ENCODE data around the gene NECAB2.
A peak's percentile ranks its signal among the peaks of the same experiment; 100 is the strongest.
"Not testable (repeated sequence)": the region's sequence is repeated elsewhere in the genome, so short reads cannot be mapped to it uniquely, and the experiment has no call there.

NECAB2 gene

DNA sequence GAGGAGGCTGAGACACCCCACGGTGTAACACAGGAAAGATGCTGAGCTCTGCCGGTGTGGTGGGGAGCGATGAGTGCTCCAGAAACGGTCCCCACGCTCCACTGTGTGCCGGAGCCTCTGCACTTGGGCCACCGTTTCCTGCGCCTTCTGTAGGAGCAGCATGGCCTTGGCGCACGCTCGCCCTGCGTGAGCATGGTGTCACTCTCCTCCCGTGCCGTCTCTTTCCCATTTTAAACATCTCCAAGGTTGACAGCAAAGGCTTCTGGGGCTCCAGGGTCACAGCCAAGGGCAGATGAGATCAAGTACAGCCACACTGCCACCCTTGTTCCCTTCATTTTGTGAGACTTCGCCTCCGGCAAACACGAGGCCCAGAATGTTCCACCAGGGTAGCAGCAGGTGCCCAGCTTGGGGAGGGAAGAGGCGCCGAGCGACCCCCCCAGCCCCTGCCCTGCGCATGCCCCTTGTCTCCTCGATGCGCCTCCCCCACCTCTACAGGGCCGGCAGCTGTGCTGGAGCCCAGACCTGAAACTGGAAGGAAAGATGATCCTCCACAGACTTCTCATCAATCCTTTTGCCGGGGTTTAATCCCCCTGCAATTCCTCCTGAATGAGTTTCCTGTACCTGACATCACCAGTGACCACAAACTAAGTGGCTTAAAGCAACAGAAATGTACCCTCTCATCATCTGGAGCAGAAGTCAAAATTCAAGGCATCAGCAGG lies 34.9 kb upstream of the NECAB2 start:
- Mint-ChIP-seq H3K36me3 (peaks cover 13 to 21% of the 10 kb centered on the region in 2 donors), H3K27ac (no peak overlapping the region), H3K4me3 (no peak overlapping the region), H3K27me3 (no peaks in the 10 kb centered on the region), H3K9me3 (no peaks in the 10 kb centered on the region), H3K4me1 (no peaks in the 10 kb centered on the region)
- ATAC-seq (replicated peaks) (no peak), DNase-seq (no peak)

DNA sequence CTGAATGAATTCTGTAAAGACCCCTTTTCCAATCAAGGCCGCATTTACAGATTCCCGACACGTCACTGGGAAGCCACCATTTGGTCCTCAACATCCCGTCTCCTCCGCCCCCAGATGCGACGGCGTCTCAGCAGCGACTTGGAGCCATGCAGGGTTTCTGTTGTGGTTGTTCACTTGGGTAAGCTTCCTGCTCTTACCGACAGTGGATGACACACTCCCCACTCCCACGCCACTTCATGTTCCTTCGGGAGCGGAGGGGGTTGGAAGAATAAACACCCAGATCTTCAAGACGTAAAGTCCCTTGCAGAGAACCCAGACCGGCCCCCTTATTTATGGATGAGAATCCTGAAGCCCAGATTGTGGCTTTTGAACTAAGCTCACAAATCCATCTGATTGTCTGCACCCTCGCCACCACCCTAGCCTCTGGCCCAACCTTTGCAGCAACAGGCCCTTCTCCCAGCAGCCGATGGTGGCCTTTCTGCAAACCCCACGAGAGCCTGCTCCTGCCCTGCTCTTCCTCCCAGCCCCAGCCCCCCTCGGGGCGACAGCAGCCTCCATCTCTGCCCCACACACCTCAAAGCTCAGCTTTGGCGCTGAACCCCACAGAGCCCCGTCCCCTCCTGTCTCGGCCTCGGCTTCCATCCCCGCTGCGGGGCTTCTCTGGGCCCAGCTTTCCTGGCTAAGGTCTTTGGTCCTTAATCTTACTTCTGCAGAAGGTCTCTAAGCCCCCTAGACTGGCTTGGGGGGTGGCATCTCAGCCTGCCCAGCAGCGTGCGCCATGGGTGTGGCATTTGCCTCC lies 34.0 kb upstream of the NECAB2 start:
- Mint-ChIP-seq H3K4me1 (no peaks in the 10 kb centered on the region), H3K27me3 (no peaks in the 10 kb centered on the region), H3K4me3 (no peak overlapping the region), H3K36me3 (peaks cover 13 to 21% of the 10 kb centered on the region in 2 donors), H3K27ac (no peak overlapping the region), H3K9me3 (no peaks in the 10 kb centered on the region)
- DNase-seq (no peak), ATAC-seq (replicated peaks) (no peak)

DNA sequence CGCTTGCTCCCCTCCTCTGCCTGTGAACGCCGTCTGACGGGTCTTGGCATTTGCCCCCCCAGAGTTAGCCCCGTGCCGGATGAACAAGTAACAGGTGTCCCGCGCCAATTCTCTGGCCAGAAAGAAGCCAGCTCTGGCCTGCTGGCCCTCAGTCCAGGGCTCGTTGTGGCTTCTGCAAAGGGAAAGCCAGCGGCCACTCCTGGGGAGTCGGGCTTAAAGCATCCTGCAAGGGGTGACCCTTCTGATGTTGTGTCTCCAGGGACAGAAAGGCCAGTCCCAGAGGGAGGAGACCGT lies 33.4 kb upstream of the NECAB2 start:
- ATAC-seq (replicated peaks) (no peak), DNase-seq (no peak)
- no peaks in the 10 kb centered on the region for H3K9me3 Mint-ChIP-seq
- no peak overlapping the region for H3K4me3 Mint-ChIP-seq
- peaks cover 16 to 26% of the 10 kb centered on the region in 2 donors for H3K36me3 Mint-ChIP-seq
- peaks cover 0 to 4% of the 10 kb centered on the region in 2 donors for H3K27me3 Mint-ChIP-seq
- H3K27ac Mint-ChIP-seq: no peak overlapping the region
- H3K4me1 Mint-ChIP-seq: peaks cover 5% of the 10 kb centered on the region in 2 donors

DNA sequence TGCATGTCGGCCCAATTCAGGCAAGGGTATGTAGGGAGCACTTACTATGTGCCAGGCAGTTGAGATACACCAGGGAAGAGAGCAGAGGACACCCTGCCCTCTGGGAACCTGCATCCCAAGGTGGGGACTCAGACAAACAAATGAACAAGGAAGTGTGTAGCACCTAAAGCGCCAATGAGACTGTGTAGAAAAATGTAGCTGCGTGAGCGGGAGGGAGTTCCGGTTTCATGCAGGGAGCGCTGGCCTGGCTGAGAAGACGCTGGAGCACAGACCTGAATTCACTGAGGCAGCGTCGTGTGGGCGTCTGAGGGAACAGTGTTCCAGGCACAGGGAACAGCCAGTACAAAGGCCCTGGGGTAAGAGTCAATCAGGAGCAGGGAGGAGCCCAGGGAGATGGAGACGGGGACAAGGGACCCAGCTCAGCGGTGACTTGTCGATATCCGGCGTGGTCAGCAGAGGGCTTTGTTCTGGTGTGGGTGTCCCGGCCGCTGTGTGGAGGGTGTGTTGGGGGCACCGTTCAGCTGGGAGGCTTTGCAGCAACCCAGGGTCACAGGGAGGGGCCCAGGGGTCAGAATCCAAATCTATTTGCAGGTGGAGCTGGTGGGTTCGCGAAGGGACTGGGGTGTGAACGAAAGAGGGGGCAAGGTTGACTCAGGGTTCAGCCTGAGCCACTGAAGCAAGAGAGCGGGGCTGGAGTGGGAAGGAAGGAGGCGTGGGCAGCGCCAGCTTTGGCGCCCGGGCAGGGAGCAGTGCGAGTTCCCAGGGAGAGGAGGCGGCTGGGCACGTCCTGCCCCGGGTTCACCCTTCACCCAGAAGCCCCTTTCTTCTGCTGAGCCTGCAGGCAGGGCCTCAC lies 32.8 kb upstream of the NECAB2 start:
- H3K4me1 Mint-ChIP-seq: peaks cover 6% of the 10 kb centered on the region in 2 donors
- H3K36me3 Mint-ChIP-seq: peaks cover 16 to 27% of the 10 kb centered on the region in 2 donors
- ATAC-seq (replicated peaks) (no peak), DNase-seq (no peak)
- no peak overlapping the region for H3K27ac Mint-ChIP-seq
- H3K9me3 Mint-ChIP-seq: no peaks in the 10 kb centered on the region
- peaks cover 0 to 5% of the 10 kb centered on the region in 2 donors for H3K27me3 Mint-ChIP-seq
- no peak overlapping the region for H3K4me3 Mint-ChIP-seq

DNA sequence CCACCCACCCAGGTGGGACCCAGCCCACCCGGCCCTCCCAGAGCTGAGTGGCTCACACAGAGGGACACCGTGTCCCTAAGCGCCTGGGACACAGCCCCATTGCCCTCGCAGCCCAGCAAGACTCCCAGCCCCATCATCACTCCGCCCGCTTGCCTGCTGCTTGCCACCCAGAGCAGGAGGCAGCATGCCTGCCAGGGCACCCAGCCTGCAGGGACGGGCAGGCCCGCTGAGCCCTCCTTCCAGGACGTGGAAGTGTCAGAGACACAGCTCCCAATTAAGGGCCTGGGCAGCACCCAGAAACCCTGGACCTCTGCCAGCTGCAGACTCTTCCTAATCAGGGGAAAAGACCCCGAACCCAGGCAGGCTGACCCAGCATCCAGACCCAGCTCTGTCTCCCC lies 32.2 kb upstream of the NECAB2 start:
- no peak overlapping the region for H3K27ac Mint-ChIP-seq

DNA sequence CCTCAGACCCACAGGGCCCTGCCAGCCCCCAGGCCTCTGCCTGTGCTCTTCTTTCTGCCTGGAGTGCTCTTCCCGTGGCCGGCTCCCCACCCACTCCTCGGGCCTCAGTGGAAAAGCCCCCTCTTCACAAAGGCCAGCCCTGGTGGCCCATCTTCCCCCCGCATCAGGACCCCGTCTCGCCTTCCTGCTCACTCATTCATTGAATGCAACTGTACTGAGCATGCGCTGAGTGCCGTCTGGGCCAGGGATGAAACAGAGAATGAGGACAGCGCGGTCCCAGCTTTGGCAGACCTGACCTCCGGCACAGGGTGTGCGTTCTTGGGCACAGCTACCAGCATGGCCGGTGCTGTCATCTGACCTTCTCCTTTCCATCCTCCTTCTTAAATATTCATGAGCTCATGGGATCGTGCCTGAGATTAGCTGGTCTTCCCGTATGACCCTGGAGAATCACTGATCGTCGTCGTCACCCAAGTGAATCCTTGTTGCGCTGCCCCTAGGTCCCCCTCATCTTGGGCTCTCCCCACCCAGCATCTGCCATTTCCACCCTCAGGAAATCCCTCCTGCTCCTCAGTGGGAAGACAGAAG lies 31.4 kb upstream of the NECAB2 start:
- Mint-ChIP-seq H3K4me1 (peaks cover 6% of the 10 kb centered on the region in 2 donors), H3K27ac (no peak overlapping the region), H3K4me3 (no peak overlapping the region), H3K27me3 (peaks cover 0 to 13% of the 10 kb centered on the region in 2 donors), H3K9me3 (no peaks in the 10 kb centered on the region), H3K36me3 (peaks cover 16 to 27% of the 10 kb centered on the region in 2 donors)
- ATAC-seq (replicated peaks): no peak
- no peak for DNase-seq

More for the DNA sequence above, 32.2 kb upstream of the NECAB2 start:
- Mint-ChIP-seq H3K4me3 (no peak overlapping the region), H3K36me3 (peaks cover 16 to 27% of the 10 kb centered on the region in 2 donors), H3K4me1 (peaks cover 6% of the 10 kb centered on the region in 2 donors), H3K27me3 (peaks cover 0 to 11% of the 10 kb centered on the region in 2 donors), H3K9me3 (no peaks in the 10 kb centered on the region)
- no peak for ATAC-seq (replicated peaks)
- DNase-seq: no peak

DNA sequence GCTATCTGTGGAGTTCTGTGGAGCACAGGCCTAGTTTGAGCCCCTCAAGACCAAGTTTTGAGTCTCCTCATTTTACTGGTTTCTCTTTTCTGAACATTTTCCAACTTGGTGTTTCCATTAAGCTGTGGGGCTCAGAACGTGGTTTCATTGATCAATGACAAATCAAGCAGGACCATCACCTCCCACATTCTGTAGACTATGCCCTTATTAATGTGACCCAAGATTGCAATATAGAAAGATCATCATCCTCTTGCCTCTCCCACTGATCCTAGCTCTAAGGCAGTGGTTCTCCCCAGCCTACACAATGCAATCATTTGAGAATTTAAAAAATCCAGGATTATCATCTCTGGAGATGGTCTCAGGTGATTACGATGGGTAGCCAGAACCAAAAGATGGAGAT lies 30.8 kb upstream of the NECAB2 start:
- Mint-ChIP-seq H3K27ac (no peak overlapping the region), H3K4me3 (no peak overlapping the region), H3K27me3 (peaks cover 0 to 13% of the 10 kb centered on the region in 2 donors), H3K9me3 (no peaks in the 10 kb centered on the region), H3K36me3 (peaks cover 15 to 27% of the 10 kb centered on the region in 2 donors), H3K4me1 (peaks cover 6% of the 10 kb centered on the region in 2 donors)
- ATAC-seq (replicated peaks) (no peak), DNase-seq (no peak)

DNA sequence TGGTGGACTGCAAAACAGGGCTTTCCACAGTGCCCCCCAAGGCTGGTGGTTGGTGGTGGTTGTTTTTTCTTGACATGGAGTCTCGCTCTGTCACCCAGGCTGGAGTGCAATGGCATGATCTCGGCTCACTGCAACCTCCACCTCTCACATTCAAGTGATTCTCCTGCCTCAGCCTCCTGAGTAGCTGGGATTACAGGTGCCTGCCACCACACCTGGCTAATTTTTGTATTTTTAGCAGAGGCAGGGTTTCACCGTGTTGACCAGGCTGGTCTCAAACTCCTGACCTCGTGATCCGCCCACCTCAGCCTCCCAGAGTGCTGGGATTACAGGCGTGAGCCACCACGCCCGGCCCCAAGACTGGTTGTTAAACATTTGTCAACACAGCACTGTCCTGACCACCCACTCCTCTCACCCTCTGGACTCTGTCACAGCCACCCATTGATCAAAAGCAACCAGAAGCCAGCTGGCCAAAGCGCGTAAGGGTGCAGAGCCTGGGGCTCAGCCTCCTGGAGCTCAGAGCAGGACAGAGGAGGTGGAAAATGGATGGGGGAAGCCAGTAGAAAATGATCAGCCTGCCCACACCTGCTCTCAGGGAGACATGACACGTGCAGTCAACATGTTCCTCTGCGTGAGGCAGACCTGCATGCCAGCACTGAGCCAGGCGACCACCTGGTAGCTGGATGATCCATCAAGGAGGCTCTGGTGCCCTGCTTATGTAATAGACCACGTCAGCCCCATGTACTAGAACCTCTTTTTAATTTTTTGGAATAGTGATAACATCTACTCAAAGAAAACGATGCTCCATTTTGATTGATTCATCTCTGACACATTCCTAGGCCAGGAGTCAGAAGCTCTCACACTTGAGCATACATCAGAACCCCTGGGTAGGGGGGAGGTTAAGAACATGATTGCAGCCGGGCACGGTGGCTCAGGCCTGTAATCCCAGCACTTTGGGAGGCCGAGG lies 29.8 kb upstream of the NECAB2 start:
- H3K4me1 Mint-ChIP-seq: peaks cover 6% of the 10 kb centered on the region in 2 donors
- no peak for ATAC-seq (replicated peaks)
- H3K36me3 Mint-ChIP-seq: peaks cover 14 to 27% of the 10 kb centered on the region in 2 donors
- no peak for DNase-seq
- H3K4me3 Mint-ChIP-seq: no peak overlapping the region
- no peaks in the 10 kb centered on the region for H3K9me3 Mint-ChIP-seq
- H3K27me3 Mint-ChIP-seq: peaks cover 0 to 13% of the 10 kb centered on the region in 2 donors
- H3K27ac Mint-ChIP-seq: no peak overlapping the region

DNA sequence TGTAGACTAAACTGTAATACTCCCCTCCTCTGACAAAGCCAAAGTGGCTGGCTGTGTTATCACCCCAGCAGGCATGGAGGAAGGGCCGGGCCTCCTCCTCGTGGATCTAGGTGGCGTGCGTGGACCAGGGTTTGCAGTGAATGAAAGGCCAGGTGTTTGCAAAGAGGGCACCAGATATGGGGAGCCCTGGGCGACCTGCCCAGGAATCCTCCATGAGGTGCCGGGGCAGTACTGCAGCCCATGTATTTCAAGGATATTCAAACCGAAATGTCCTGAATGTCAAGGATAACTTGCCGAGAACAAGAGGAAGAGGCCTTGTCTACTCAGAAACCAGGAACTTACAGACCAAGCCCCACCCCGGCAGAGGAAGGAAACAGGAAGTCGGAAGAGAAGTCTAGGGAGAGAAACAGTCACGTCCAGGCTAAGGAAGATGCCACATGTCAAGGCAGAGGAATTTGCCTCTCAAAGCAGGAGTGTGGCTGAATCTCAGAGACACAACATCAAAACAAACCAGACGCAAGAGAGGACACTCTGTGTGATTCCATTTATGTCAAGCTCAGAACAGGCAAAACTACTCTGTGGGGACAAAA lies 28.7 kb upstream of the NECAB2 start:
- Mint-ChIP-seq H3K4me3 (no peak overlapping the region), H3K27ac (no peak overlapping the region)
- no peak for DNase-seq

DNA sequence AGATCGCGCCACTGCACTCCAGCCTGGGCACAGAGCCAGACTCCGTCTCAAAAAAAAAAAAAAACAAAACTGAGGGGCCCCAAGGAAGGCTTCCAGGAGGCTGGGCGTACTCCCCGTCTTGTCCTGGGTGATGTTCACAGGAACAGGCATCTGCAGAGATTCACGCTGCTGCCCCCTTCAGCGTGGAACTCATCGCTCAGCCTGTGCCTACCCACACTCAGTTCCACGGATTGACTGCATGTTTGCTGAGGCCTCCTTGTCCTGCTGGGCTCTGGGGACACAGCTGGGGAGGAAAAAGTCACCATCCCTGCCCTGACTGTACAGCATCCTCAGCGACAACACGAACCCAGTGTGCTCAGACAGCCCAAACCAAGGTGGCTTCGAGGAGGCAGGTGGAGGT lies 27.9 kb upstream of the NECAB2 start:
- Mint-ChIP-seq H3K4me3 (no peak overlapping the region), H3K9me3 (no peaks in the 10 kb centered on the region), H3K27ac (peak overlapping the region; percentile 20), H3K4me1 (peaks cover 6% of the 10 kb centered on the region in 2 donors), H3K27me3 (peaks cover 0 to 13% of the 10 kb centered on the region in 2 donors), H3K36me3 (peaks cover 12 to 20% of the 10 kb centered on the region in 2 donors)
- ATAC-seq (replicated peaks) (no peak), DNase-seq (no peak)

More for the DNA sequence above, 28.7 kb upstream of the NECAB2 start:
- Mint-ChIP-seq H3K9me3 (no peaks in the 10 kb centered on the region), H3K4me1 (peaks cover 6% of the 10 kb centered on the region in 2 donors), H3K27me3 (peaks cover 0 to 13% of the 10 kb centered on the region in 2 donors), H3K36me3 (peaks cover 13 to 25% of the 10 kb centered on the region in 2 donors)
- no peak for ATAC-seq (replicated peaks)

DNA sequence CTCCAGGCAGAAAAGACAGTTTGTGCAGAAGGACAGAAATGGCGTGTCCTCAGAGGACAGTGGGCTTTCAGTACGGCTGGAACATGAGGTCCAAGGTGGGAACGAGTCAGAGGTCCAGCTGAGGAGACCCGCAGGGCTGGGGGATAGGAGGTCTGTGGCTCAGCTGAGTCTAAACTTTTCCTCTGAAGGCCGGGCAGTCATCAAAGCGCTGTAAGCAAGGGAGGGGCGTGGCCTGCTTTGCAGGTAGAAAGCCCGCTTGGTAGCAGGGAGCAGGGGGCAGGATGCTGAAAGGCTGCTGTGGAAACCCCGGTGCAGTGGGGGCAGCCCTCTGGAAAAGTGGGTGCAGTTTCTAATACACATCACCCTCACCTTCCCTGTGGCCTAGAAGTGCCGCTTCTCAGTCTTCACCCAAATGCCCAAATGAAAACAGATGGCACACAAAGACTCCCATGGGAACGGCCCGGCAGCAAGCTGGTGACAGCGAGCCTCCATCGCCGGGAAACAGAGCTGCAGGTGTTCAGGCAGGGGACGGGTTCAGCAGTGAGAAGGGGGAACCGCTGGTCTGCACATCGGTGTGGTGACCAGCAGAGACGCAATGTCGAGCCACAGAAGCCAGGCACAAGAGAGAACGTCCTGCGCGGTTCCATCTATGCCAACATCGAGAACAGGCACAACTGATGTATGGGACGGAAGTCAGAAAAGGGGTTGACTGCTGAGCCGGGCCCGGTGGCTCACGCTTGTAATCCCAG lies 27.2 kb upstream of the NECAB2 start:
- peaks cover 8 to 19% of the 10 kb centered on the region in 2 donors for H3K36me3 Mint-ChIP-seq
- H3K4me3 Mint-ChIP-seq: no peak overlapping the region
- ATAC-seq (replicated peaks) (no peak), DNase-seq (no peak)
- peaks cover 0 to 13% of the 10 kb centered on the region in 2 donors for H3K27me3 Mint-ChIP-seq
- no peaks in the 10 kb centered on the region for H3K9me3 Mint-ChIP-seq
- peaks cover 6% of the 10 kb centered on the region in 2 donors for H3K4me1 Mint-ChIP-seq
- peak overlapping the region; percentile 20 for H3K27ac Mint-ChIP-seq

DNA sequence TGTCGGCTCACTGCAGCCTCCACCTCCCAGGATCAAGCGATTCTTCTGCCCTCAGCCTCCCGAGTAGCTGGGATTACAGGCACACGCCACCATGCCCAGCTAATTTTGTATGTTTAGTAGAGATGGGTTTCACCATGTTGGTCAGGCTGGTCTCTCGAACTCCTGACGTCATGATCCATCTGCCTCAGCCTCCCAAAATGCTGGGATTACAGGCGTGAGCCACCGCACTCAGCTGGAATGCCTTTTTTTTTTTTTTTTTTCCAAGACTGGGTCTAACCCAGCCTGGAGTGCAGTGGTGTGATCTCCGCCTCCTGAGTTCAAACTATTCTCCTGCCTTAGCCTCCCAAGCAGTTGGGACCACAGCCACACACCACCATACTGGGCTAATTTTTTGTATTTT lies 26.5 kb upstream of the NECAB2 start:
- Mint-ChIP-seq H3K27me3 (peaks cover 0 to 13% of the 10 kb centered on the region in 2 donors), H3K36me3 (peaks cover 8 to 18% of the 10 kb centered on the region in 2 donors)
- H3K4me1 Mint-ChIP-seq; H3K27ac Mint-ChIP-seq; ATAC-seq (replicated peaks); H3K9me3 Mint-ChIP-seq; DNase-seq; H3K4me3 Mint-ChIP-seq: not testable (repeated sequence)

All from stimulated activated naive B cell treated with anti-CD40 and anti-IgM and Interleukin-4, amounts not matched to agents 10 μg/mL and 1 μg/mL and 100 μg/mL, for 72 hours (primary cell).